ENCODE results near the gene IMPDH2. TPM values are rescaled to one million over a fixed set of nuclear protein-coding genes. Genes with fewer than 3 reads are reported as not detected.

The IMPDH2 gene
- total and polyA plus RNA-seq, 2 experiments from 2014 or later, result 198 to 314 TPM

DNA sequence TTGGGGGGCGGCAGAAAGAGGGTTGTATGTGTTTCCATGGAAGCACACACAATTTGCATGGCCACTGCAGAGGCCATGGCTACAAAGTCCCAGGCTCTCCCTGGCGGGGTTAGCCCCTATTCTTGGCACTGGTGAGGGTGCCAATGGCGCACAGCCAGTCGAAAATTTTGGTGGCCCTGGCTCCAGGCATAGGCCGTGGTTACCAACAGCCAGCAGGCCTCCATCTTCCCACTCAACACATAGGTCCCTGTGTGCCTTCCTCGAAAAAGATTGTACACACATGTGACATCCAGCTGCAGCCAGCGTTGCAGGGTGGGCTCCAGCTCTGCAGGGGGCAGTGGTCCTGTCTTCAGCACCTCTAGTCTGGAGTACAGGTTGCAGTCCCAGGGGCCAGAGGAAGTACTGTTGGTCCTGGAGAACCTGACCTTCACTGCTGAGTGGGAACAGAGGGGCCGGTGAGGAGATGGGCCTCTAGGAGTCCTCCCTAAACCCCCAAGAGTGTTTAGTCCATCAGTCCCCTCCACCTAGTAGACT, 32.0 kb downstream of the IMPDH2 start:
- no peak overlapping the region for H3K27ac ChIP-seq (ENCODE audit: low read depth)
- H4K20me1 ChIP-seq (replicated peaks; ENCODE audit: insufficient read depth), result no peaks in the 10 kb centered on the region; the same call in 1 of the 2 replicates
- Mint-ChIP-seq H3K9me3 (no peaks in the 10 kb centered on the region), H3K36me3 (ENCODE audit: low read depth) (peaks cover 12% of the 10 kb centered on the region), H3K4me1 (peaks cover 23% of the 10 kb centered on the region), H3K4me3 (no peak overlapping the region; the same call in 2 of the 3 replicates), H3K27me3 (ENCODE audit: insufficient read depth, low read depth, poor library complexity) (peaks cover 11% of the 10 kb centered on the region), H3K27ac (no peak overlapping the region)
- DNase-seq (ENCODE audit: low spot score) (no peak), ATAC-seq (no peak)
- 0 out of 2 replicates have a peak, but pooled peaks cover 1% of the 10 kb centered on the region for H3K79me2 ChIP-seq (replicated peaks; ENCODE audit: insufficient read depth)
- TF ChIP-seq, protein P1, sequence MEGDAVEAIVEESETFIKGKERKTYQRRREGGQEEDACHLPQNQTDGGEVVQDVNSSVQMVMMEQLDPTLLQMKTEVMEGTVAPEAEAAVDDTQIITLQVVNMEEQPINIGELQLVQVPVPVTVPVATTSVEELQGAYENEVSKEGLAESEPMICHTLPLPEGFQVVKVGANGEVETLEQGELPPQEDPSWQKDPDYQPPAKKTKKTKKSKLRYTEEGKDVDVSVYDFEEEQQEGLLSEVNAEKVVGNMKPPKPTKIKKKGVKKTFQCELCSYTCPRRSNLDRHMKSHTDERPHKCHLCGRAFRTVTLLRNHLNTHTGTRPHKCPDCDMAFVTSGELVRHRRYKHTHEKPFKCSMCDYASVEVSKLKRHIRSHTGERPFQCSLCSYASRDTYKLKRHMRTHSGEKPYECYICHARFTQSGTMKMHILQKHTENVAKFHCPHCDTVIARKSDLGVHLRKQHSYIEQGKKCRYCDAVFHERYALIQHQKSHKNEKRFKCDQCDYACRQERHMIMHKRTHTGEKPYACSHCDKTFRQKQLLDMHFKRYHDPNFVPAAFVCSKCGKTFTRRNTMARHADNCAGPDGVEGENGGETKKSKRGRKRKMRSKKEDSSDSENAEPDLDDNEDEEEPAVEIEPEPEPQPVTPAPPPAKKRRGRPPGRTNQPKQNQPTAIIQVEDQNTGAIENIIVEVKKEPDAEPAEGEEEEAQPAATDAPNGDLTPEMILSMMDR (conservative IDR thresholded peaks at IDR 0.05; ENCODE audit: low read depth in 2 of 2), result 0 out of 4 replicates have a peak, but pooled peaks have one; percentile 18 to 19
- no peak for TF ChIP-seq STAT1 (IDR thresholded peaks at IDR 0.05; ENCODE audit: unreplicated experiment)
- H3K4me1 ChIP-seq (ENCODE audit: insufficient read depth), result peaks cover 10% of the 10 kb centered on the region
- H3K9me2 ChIP-seq (ENCODE audit: insufficient read depth), result no peaks in the 10 kb centered on the region; the same call in 1 of the 2 replicates
- H3K4me2 ChIP-seq, result no peak overlapping the region
- H3K27me3 ChIP-seq (ENCODE audit: insufficient read depth), result no peaks in the 10 kb centered on the region
- H2AFZ ChIP-seq, result no peak overlapping the region
- no peaks in the 10 kb centered on the region for H3K36me3 ChIP-seq (ENCODE audit: insufficient read depth)
- H3K4me3 ChIP-seq, result no peak overlapping the region
- no peaks in the 10 kb centered on the region for H3F3A ChIP-seq (replicated peaks; ENCODE audit: low read depth)

DNA sequence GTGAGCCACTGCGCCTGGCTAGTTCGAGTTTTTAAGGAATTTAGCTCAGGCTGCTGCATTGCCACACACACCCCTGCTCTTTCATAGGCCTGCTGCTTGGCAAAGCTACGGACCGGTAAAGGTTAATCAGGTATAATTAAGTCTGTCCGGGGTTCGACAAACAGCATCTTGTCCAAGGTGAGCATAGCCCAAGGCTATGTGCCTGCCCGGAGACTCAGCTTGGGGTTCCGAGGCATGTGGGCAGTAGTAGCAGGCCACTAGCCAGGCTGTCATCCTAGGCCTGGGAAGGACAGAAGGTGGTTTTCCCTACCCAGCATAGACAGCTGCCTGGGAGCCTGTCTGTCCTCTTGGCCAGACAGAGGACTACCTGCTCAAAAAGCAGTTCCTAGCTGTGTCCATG, 32.6 kb downstream of the IMPDH2 start:
- H3K36me3 ChIP-seq (ENCODE audit: insufficient read depth), result no peaks in the 10 kb centered on the region
- H3F3A ChIP-seq (replicated peaks; ENCODE audit: low read depth), result no peaks in the 10 kb centered on the region
- H3K27me3 ChIP-seq (ENCODE audit: insufficient read depth), result no peaks in the 10 kb centered on the region
- Mint-ChIP-seq H3K36me3 (ENCODE audit: low read depth) (peaks cover 17% of the 10 kb centered on the region), H3K4me1 (peaks cover 27% of the 10 kb centered on the region), H3K27ac (no peak overlapping the region), H3K9me3 (no peaks in the 10 kb centered on the region), H3K27me3 (ENCODE audit: insufficient read depth, low read depth, poor library complexity) (peaks cover 13% of the 10 kb centered on the region), H3K4me3 (no peak overlapping the region)
- DNase-seq (ENCODE audit: low spot score) (no peak), ATAC-seq (no peak)
- peaks cover 12% of the 10 kb centered on the region for H3K4me1 ChIP-seq (ENCODE audit: insufficient read depth)
- H3K79me2 ChIP-seq (replicated peaks; ENCODE audit: insufficient read depth), result peaks cover 7% of the 10 kb centered on the region; the same call in 1 of the 2 replicates
- no peaks in the 10 kb centered on the region; the same call in 1 of the 2 replicates for H4K20me1 ChIP-seq (replicated peaks; ENCODE audit: insufficient read depth)
- no peak overlapping the region for H3K27ac ChIP-seq (ENCODE audit: low read depth)
- no peak overlapping the region for H3K4me2 ChIP-seq
- no peak overlapping the region for H3K4me3 ChIP-seq
- H2AFZ ChIP-seq, result no peak overlapping the region
- H3K9me2 ChIP-seq (ENCODE audit: insufficient read depth), result no peaks in the 10 kb centered on the region
- TF ChIP-seq, protein P1 (conservative IDR thresholded peaks at IDR 0.05; ENCODE audit: low read depth in 2 of 2), result no peak
- TF ChIP-seq, protein P2, sequence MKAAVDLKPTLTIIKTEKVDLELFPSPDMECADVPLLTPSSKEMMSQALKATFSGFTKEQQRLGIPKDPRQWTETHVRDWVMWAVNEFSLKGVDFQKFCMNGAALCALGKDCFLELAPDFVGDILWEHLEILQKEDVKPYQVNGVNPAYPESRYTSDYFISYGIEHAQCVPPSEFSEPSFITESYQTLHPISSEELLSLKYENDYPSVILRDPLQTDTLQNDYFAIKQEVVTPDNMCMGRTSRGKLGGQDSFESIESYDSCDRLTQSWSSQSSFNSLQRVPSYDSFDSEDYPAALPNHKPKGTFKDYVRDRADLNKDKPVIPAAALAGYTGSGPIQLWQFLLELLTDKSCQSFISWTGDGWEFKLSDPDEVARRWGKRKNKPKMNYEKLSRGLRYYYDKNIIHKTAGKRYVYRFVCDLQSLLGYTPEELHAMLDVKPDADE (IDR thresholded peaks at IDR 0.05), result no peak
- TF ChIP-seq ZNF331 (CRISPR knock-in tag; IDR thresholded peaks at IDR 0.05; ENCODE audit: low read depth) (no peak), EZH2 (IDR thresholded peaks at IDR 0.05; ENCODE audit: low read depth, unreplicated experiment) (no peak), JUNB (IDR thresholded peaks at IDR 0.05; ENCODE audit: unreplicated experiment) (no peak), CREB1 (CRISPR knock-in tag; IDR thresholded peaks at IDR 0.05; ENCODE audit: low read depth) (no peak), POLR2AphosphoS5 (IDR thresholded peaks at IDR 0.05; ENCODE audit: low read depth) (no peak), EZH2phosphoT487 (IDR thresholded peaks at IDR 0.05; ENCODE audit: unreplicated experiment) (no peak), NANOG (IDR thresholded peaks at IDR 0.05; ENCODE audit: borderline replicate concordance) (no peak)
